ENCODE data around the gene GRPEL1. TPM values are rescaled to one million over a fixed set of nuclear protein-coding genes. Genes with fewer than 3 reads are reported as not detected.

GRPEL1 gene
- polyA plus RNA-seq, 12 donors = 26.6 to 60.8 (median 31.0) TPM; not detected in 1

- no peak for DNase-seq
Measured at GRCh38 chr4:7026107-7026506, 41.8 kb downstream of the GRPEL1 start.

- no peak for DNase-seq
Measured at GRCh38 chr4:7025040-7025602, 42.7 kb downstream of the GRPEL1 start.

- no peak for DNase-seq
Measured at GRCh38 chr4:7024336-7024890, 43.5 kb downstream of the GRPEL1 start.

- no peak for DNase-seq
Measured at GRCh38 chr4:7023901-7024300, 44.0 kb downstream of the GRPEL1 start.

- DNase-seq = no peak
Measured at GRCh38 chr4:7023486-7023885, 44.4 kb downstream of the GRPEL1 start.

- no peak for DNase-seq
Measured at GRCh38 chr4:7021930-7022664, 45.8 kb downstream of the GRPEL1 start.

- DNase-seq = no peak
Measured at GRCh38 chr4:7021355-7021754, 46.5 kb downstream of the GRPEL1 start.

- no peak for DNase-seq
Measured at GRCh38 chr4:7020856-7021255, 47.0 kb downstream of the GRPEL1 start.

- no peak for DNase-seq
Measured at GRCh38 chr4:7020290-7020689, 47.6 kb downstream of the GRPEL1 start.

- DNase-seq = no peak
Measured at GRCh38 chr4:7019367-7019766, 48.5 kb downstream of the GRPEL1 start.

- DNase-seq = no peak
Measured at GRCh38 chr4:7018281-7018680, 49.6 kb downstream of the GRPEL1 start.

GRCh38 chr4:7017446-7018048 is 50.3 kb downstream of the GRPEL1 start:
- no peak for DNase-seq

GRCh38 chr4:7016512-7016911 is 51.4 kb downstream of the GRPEL1 start:
- no peak for DNase-seq

GRCh38 chr4:7016086-7016485 is 51.8 kb downstream of the GRPEL1 start:
- no peak for DNase-seq

GRCh38 chr4:7015383-7016035 is 52.4 kb downstream of the GRPEL1 start:
- DNase-seq = no peak

- DNase-seq = no peak
Measured at GRCh38 chr4:7014815-7015214, 53.0 kb downstream of the GRPEL1 start.

GRCh38 chr4:7013175-7013574 is 54.7 kb downstream of the GRPEL1 start:
- no peak for DNase-seq

- no peak for DNase-seq
Measured at GRCh38 chr4:7009564-7009963, 58.3 kb downstream of the GRPEL1 start.
